HTERT RPE-1 (cell line): ENCODE results near the gene TMEFF2.

Experiments
- in situ Hi-C: fragments of 300-500 bp; cut with MboI; formaldehyde crosslinking; loops from 4 replicates; pipeline ENCODE4 v1.14.3; 2020; ENCODE audit warnings: low sequenced_read_pairs

TMEFF2 gene

GRCh38 chr2:192186806-192187205 lies 7.9 kb downstream of the TMEFF2 start:
- in situ Hi-C loops: no loop called here

DNA sequence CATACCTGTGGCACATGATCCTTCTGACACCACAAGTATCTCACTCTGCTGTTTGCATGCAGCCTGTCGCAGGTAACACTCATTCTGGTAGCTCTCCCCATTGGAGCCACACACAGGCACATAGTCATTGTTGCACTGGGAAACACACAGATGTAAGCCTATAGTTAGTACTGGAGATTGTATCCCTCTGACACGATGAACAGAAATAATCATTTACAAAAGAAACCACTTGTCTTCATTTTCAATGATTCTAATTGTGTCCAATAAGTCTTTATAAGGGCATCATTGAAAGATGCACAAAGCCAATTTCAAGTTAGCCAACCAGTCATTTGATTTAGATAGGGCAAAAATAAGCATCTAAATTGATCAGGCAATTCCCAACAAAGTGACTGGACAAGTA lies 10.4 kb downstream of the TMEFF2 start:
- in situ Hi-C loops: no loop called here

DNA sequence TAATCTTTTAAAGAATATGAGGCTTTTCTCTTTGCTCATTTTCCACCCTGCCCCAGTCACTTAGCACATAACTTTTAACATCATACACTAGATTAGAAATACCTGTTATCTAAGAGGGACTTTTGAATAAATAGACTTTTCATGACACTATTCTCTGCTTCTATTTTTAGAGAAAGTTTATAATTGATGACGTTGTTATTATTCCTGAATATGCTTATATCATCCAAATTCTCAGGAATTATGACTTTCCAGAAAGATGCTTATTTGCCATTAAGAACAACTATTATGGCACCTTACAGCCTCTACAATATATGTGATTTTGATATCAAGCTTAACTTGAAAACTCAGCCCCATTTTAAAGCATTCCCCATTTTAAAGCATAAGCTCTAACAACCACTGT lies 11.4 kb downstream of the TMEFF2 start:
- in situ Hi-C loops: no loop called here

GRCh38 chr2:192166946-192167345 lies 27.8 kb downstream of the TMEFF2 start:
- in situ Hi-C loops: no loop called here

DNA sequence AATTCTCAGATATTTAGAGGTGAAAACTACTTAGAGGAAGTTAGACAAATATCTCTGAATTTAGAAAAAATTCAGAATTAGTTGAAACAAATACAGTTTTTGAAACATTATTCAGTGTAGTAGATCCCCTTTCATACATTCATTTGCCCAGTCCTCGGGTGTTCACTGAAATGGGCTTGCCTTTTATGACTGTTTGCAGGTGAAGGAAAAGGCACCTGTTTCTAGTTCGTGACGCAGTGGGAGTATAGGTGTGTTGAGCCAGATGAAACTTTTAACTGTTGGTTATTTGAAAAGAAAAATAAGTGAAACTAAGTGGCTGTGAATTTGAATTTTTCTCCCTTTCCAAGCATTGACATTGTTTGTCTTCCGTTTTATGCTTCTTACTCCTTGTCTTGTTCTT lies 28.9 kb downstream of the TMEFF2 start:
- in situ Hi-C loops: no loop called here

GRCh38 chr2:192162392-192163042 lies 32.2 kb downstream of the TMEFF2 start:
- in situ Hi-C loops: no loop called here

GRCh38 chr2:192161656-192162290 lies 33.0 kb downstream of the TMEFF2 start:
- in situ Hi-C loops: no loop called here

DNA sequence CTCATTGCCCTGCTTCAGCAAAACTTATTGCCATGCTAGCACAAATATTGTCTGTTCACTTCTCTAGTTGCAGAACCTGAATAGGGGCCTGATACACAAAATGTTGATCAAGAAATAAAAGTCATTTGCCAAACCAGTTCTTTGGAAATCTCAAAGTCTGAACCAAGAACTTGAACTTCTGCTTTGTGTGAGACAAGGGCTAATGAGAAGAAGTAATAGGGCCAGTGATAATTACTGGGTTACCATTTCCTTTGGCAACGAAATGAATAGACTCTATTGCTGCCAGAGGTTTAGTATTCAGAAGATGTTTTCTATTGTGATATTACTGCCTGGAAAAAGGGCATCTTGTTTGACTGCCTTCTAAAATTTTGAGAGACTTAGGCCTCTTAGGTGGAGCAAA lies 35.0 kb downstream of the TMEFF2 start:
- in situ Hi-C loops: no loop called here

- in situ Hi-C loops: no loop called here
Measured at GRCh38 chr2:192159208-192159607, 35.5 kb downstream of the TMEFF2 start.

- in situ Hi-C loops: no loop called here
Measured at GRCh38 chr2:192157776-192158175, 37.0 kb downstream of the TMEFF2 start.

GRCh38 chr2:192155511-192156118 lies 39.1 kb downstream of the TMEFF2 start:
- in situ Hi-C loops: no loop called here

GRCh38 chr2:192153561-192153960 lies 41.2 kb downstream of the TMEFF2 start:
- in situ Hi-C loops: no loop called here

- in situ Hi-C loops: no loop called here
Measured at GRCh38 chr2:192151853-192152252, 42.9 kb downstream of the TMEFF2 start.

GRCh38 chr2:192150166-192150565 lies 44.6 kb downstream of the TMEFF2 start:
- in situ Hi-C loops: no loop called here

DNA sequence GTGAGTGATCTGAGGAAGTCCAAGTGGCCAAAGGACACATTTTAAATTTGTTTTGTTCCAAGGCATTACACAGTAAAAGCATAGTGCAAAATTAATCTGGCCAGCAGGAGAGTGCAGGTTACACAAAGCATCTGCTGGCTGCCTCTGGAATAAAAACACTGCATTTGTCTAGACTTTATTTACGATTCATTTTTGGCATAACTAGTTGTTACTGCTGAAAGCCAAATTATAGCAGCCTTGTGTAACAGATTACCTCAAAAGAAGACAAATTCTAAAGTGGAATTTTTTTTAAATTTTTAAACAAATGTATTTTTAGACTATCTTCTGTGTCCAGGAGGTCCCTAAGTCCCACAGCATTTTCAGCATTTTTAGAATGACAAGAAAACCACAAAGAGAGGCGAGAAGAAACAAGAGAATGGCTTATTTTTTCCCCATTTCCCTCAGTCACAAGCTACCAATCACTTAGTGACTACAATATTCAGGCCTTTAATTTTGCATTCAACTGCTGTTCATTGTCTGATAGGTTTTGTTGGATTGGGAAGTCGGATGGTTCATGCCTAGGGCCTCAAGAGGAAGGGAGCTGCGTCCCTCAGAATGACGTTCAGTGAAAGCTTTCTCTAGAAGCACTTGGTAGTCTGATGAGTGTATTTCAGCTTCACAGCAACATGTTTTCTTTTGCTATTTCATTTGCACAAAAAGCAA lies 46.0 kb downstream of the TMEFF2 start:
- in situ Hi-C loops: no loop called here

DNA sequence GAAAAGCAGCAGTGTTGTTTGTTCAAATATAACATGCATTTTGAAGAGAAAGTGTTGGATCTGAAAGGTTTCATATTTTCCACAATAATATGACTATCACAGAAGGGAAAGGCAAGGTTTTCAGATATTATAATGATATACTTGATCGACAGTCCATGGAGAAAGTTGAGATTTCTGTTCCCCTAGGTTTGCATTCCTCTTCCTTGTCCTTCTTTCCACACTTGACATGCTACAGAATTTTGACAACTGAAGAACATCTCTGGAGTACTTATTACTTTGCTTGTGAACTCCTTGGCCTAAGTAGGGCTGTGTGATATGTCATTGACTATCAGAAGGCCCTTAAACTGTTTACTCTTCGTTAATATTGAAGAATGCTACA lies 46.5 kb downstream of the TMEFF2 start:
- in situ Hi-C loops: no loop called here

DNA sequence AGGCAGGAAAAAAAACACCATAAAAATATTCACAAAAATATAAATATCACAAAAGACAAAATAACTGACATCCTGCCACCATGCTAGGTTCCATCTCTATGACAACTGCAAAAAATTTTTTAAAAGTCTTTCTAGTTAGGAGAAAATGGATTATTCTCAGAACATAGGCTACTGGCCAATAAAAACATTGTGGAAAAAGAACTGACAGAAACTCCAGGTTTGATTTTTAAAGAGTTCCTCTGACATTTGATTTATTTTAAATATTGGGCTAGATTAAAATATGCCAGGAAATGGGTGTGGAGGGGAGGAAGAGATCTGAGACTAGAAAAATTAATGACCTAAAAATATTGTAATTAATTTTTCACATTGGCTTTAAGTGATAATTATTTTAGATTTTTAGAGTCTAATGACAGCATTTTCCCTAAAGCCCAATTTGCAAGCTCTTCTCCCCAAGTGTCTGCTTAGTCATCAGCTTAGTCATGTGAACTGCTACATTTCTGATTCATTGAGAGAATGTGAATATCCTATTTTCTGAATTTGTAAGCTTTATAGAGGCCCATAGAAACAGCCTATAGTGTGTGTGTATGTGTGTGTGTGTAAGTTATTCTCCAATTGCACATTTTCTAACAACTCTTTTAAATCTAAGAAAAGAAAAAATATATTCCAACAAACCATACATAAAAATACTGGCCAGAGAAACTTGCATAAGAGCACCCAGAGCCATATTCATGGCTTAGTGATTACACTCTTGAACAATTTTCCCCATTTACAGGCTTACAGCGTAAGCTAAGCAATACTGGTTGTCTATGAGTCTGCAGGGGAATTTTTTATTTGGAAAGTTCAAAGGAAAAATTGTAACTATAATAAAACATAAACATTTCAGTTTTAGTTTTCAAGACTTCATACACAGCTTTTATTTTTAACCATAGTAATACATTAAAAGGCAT lies 48.4 kb downstream of the TMEFF2 start:
- in situ Hi-C loops: no loop called here

- in situ Hi-C loops: no loop called here
Measured at GRCh38 chr2:192145496-192145895, 49.2 kb downstream of the TMEFF2 start.

GRCh38 chr2:192140236-192140839 lies 54.4 kb downstream of the TMEFF2 start:
- in situ Hi-C loops: no loop called here

- in situ Hi-C loops: no loop called here
Measured at GRCh38 chr2:192139813-192140212, 54.9 kb downstream of the TMEFF2 start.
